HG02678 (cell line): Measurements from ENCODE around the gene IFNA4.
"Not testable (repeated sequence)": the region's sequence is repeated elsewhere in the genome, so short reads cannot be mapped to it uniquely, and the experiment has no call there.

Experiments
- ATAC-seq: cut with Tn5 transposase; IDR thresholded peaks from one replicate; pipeline ENCODE4 v1.9.1; 2021; ENCODE audit warnings: mild to moderate bottlenecking, moderate library complexity; ENCODE audit not compliant: unreplicated experiment

IFNA4 gene

DNA sequence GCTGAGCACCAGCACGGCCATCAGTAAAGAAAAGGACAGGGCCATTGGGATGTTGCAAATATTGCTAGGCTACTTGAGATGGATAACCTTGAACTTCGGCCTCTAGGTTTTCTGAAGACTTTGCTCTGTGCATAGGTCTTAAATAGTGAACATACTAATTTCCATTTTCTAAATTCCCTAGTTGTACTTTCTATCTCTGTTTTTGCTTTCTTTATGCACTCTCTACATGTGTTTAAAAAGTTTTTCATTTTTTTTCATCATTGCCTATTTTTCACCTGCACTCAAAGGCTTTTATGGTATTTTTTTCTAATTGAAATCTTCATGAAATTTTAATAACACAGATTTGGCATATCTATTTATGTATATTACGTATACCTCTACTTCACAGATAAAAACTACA is at the start of gene IFNA4:
Gene IFNA4, minus strand, starts transcription at position 101 of the 400 bp plus-strand sequence. Its CDS starts 56 bp downstream, at position 45.
- ATAC-seq, result not testable (repeated sequence)

DNA sequence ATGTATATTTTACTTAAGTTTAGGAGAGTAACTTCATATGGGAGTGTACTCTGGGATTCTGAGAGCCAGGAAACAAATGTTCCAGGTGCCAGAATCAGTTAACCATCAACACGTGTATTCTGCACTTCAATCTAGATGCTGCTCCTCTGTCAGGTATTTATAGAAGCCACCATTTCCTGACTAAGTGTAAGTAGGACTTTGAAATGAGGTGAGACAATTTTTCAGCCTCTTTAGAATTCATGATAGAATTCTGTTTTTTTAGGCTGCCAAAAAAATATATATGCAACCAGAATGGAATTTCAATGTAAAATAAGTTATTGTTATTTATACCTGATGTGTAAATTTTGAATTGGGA is 49.0 kb upstream of the IFNA4 start:
- ATAC-seq, result not testable (repeated sequence)

DNA sequence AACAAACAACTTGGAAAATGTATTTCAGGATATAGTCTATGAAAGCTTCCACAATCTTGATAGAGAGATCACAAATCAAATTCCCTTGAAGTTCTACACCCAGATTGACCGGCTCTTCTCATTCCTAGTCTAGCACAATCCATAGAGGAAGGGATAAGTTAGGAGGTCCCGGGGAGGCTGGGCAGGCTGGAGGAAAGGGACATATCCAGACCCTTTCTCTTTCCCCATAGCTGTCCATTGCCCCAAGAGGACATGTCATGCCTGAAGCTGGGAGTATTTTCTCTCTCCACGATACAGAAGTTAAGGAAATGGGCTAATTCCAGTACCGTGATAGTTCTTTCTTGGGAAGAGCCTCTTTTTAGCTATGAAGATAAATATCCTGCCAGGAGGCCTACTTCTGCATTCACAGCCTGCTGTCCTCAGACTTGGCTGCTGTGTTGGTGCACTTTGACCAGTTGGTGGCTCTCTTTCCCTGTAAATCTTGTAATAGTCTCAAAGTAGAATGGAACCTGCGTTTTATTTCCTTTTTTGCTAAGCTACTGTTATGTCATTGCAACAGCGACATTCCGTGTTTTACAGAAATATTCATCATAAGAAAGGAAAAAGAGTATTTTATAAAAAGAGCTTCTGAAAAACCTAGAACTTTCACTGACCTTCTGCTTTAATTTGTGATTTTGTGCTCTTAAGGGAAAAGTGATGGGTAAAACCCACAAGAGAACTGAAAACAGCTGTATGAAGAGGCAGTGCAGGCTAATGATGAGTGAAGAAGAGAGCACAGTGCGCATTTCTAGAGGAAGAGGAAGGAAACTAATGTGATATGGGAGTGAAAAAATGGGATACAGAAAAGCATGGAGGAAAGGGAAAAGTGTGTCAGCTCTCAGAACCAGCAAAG is 48.3 kb upstream of the IFNA4 start:
- peak; percentile 81 for ATAC-seq

DNA sequence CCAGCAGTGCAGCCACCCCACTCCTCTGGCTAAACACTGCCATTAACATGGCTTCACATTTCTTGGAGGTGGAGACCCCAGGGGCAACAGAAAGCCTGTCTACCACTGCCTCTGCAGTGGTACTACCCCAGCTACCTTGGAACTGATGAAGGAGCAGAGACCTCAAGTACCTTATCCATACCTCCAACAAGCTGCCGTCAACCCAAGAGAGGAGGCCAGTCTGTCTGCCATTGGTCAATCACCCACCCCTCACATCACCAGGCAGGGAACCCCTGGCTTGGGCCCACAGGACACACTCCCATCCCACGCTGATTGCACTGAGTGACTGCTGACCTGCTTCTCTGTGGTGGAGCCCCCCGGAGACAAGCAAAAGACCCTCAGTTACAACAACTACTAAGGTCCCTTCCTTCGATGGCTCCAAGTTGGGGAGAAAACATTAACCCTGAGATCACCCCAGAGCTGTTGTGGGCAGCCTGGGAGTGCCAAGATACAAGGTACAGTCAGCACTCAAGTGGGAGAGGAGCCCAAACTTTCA is 46.8 kb upstream of the IFNA4 start:
- ATAC-seq, result no peak

DNA sequence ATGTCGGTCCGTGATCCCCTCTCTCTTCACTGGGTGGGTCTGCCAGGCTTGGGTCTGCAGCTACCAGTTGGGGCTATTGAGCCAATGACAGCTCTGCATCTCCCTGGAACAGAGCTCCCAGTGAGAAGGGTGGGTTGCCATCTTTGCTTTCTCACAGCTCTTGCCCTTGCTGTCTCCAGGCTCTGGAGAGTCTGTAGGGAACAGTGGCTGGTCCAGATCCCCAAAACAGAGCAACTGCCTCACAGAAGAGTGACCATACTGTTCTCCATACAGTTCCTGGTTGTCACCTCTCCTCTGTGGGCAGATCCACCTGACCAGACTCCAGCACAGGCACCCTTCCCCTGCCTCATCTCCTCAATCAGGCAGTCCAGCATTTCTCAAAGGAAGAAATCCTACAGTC is 45.9 kb upstream of the IFNA4 start:
- ATAC-seq, result no peak

DNA sequence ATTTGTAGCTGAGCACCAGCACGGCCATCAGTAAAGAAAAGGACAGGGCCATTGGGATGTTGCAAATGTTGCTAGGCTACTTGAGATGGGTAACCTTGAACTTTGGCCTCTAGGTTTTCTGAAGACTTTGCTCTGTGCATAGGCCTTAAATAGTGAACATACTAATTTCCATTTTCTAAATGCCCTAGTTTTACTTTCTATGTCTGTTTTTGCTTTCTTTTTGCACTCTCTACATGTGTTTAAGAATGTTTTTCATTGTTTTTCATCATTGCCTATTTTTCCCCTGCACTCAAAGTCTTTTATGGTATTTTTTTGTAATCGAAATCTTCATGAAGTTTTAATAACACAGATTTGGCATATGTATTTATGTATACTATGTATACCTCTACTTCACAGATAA is 40.7 kb upstream of the IFNA4 start, which contains the start of gene IFNA17:
Gene IFNA17, minus strand, starts transcription at position 101 of the 400 bp plus-strand sequence. Its CDS starts 49 bp downstream, at position 52.
- no peak for ATAC-seq

DNA sequence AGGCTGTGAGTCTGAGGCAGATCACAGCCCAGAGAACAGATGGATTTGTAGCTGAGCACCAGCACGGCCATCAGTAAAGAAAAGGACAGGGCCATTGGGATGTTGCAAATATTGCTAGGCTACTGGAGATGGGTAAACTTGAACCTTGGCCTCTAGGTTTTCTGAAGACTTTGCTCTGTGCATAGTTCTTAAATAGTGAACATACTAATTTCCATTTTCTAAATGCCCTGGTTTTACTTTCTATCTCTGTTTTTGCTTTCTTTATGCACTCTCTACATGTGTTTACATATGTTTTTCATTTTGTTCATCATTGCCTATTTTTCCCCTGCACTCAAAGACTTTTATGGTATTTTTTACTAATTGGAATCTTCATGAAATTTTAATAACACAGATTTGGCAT is 29.8 kb upstream of the IFNA4 start, which contains the start of gene IFNA16:
Gene IFNA16, minus strand, starts transcription at position 101 of the 400 bp plus-strand sequence. Its CDS starts 6 bp downstream, at position 95.
- ATAC-seq, result not testable (repeated sequence)

DNA sequence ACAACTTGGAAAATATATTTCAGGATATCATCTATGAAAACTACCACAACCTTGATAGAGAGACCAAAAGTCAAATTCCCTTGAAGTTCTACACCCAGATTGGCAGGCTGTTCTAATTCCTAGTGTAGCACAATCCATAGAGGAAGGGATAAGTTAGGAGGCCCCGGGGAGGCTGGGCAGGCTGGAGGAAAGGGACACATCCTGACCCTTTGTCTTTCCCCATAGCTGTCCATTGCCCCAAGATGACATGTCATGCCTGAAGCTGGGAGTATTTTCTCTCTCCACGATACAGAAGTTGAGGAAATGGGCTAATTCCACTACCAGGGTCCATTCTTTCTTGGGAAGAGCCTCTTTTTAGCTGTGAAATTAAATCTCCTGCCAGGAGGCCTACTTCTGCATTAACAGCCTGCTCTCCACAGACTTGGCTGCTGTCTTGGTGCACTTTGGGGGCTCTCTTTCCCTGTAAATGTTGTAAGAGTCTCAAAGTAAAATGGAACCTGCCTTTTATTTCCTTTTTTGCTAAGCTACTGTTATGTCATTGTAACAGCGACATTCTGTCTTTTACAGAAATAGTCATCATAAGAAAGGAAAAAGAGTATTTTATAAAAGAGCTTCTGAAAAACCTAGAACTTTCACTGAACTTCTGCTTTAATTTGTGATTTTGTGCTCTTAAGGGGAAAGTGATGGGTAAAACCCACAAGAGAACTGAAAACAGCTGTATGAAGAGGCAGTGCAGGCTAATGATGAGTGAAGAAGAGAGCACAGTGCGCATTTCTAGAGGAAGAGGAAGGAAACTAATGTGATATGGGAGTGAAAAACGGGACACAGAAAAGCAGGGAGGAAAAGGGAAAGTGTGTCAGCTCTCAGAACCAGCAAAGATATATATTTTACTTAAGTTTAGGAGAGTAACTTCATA is 26.3 kb upstream of the IFNA4 start:
- peak; percentile 71 for ATAC-seq

DNA sequence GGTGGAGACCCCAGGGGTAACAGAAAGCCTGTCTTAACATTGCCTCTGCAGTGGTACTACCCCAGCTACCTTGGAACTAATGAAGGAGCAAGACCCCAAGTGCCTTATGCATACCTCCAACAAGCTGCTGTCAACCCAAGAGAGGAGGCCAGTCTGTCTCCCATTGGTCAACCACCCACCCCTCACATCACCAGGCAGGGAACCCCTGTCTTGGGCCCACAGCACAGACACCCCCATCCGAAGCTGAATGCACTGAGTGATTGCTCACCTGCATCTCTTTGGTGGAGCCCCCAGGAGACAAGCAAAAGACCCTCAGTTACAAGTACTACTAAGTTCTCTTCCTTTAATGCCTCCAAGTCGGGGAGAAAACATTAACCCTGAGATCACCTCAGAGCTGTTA is 24.8 kb upstream of the IFNA4 start:
- ATAC-seq, result not testable (repeated sequence)

DNA sequence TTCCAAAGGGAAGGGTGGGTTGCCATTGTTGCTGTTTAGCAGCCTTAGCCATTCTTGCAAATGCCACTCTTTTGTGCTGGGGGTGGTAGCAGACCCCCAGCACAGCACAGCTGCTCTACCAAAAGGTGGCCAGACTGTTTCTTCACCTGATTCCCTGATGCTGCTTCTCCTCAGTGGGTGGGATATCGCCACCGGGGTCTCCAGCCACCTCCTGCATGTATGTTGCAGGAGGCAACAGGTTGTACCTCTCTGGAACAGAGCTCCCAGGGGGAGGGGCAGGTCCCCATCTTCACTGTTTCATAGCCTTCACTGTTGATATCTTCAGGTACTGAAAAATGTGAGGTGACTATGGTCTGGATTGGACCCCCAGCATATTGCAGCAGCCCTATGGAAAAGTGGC is 23.4 kb upstream of the IFNA4 start:
- not testable (repeated sequence) for ATAC-seq

DNA sequence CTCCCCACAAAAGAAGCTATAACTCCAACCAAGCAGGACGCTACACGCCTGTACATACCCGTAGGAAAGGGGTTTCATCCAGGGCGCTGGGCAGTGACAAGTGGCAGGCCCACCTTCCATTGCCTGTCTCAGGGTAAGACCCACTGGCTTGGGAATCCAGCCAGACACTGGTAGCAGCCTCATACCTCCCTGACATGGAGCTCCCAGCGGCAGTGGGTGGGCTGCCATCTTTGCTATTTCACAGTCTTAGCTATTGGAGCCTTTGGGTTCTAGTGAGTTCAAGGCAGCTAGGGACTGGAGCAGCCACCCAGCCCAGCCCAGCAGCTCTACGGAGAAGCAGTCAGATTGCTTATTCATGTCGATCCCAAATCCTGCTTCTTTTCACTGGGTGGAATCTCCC is 22.9 kb upstream of the IFNA4 start:
- no peak for ATAC-seq

DNA sequence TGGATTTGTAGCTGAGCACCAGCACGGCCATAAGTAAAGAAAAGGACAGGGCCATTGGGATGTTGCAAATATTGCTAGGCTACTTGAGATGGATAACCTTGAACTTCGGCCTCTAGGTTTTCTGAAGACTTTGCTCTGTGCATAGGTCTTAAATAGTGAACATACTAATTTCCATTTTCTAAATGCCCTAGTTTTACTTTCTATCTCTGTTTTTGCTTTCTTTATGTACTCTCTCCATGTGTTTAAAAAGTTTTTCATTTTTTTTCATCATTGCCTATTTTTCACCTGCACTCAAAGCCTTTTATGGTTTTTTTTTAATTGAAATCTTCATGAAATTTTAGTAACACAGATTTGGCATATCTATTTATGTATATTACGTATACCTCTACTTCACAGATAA is 19.7 kb upstream of the IFNA4 start, which contains the start of gene IFNA10:
Gene IFNA10, minus strand, starts transcription at position 101 of the 400 bp plus-strand sequence. Its CDS starts 46 bp downstream, at position 55.
- not testable (repeated sequence) for ATAC-seq

DNA sequence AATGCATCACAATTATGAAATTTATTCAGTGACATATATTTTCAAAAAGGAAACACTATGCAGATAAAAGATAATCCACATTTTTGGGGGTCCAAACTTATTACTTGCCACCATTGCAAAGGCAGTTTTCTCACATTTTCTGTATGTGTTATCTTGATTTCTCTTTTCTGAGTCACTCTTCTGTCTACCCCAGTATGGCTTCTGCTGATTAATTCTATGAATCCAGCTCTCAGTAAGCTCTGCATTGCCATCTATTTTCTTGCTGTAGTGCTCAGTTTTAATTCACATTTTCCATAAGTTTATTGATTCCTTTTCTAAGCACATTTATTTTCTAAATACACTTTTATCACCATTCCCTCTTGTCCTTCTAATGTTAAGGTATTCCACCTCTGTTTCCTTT is 17.8 kb upstream of the IFNA4 start:
- ATAC-seq, result no peak

DNA sequence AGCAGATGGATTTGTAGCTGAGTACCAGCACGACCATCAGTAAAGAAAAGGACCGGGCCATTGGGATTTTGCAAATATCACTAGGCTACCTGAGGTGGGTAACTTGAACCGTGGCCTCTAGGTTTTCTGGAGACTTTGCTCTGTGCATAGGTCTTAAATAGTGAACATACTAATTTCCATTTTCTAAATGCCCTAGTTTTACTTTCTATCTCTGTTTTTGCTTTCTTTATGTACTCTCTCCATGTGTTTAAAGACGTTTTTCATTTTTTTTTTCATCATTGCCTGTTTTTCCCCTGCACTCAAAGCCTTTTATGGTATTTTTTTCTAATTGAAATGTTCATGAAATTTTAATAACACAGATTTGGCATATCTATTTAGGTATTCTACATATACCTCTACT is 14.7 kb upstream of the IFNA4 start, which contains the start of gene IFNA7:
Gene IFNA7, minus strand, starts transcription at position 101 of the 400 bp plus-strand sequence. Its CDS starts 40 bp downstream, at position 61.
- ATAC-seq, result not testable (repeated sequence)

DNA sequence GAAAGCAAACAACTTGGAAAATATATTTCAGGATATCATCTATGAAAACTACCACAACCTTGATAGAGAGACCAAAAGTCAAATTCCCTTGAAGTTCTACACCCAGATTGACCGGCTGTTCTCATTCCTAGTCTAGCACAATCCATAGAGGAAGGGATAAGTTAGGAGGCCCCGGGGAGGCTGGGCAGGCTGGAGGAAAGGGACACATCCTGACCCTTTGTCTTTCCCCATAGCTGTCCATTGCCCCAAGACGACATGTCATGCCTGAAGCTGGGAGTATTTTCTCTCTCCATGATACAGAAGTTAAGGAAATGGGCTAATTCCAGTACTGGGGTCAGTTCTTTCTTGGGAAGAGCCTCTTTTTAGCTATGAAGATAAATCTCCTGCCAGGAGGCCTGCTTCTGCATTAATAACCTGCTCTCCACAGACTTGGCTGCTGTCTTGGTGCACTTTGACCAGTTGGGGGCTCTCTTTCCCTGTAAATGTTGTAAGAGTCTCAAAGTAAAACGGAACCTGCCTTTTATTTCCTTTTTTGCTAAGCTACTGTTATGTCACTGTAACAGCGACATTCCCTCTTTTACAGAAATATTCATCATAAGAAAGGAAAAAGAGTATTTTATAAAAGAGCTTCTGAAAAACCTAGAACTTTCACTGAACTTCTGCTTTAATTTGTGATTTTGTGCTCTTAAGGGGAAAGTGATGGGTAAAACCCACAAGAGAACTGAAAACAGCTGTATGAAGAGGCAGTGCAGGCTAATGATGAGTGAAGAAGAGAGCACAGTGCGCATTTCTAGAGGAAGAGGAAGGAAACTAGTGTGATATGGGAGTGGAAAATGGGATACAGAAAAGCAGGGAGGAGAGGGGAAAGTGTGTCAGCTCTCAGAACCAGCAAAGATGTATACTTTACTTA is 7.7 kb upstream of the IFNA4 start:
- peak; percentile 95 for ATAC-seq

DNA sequence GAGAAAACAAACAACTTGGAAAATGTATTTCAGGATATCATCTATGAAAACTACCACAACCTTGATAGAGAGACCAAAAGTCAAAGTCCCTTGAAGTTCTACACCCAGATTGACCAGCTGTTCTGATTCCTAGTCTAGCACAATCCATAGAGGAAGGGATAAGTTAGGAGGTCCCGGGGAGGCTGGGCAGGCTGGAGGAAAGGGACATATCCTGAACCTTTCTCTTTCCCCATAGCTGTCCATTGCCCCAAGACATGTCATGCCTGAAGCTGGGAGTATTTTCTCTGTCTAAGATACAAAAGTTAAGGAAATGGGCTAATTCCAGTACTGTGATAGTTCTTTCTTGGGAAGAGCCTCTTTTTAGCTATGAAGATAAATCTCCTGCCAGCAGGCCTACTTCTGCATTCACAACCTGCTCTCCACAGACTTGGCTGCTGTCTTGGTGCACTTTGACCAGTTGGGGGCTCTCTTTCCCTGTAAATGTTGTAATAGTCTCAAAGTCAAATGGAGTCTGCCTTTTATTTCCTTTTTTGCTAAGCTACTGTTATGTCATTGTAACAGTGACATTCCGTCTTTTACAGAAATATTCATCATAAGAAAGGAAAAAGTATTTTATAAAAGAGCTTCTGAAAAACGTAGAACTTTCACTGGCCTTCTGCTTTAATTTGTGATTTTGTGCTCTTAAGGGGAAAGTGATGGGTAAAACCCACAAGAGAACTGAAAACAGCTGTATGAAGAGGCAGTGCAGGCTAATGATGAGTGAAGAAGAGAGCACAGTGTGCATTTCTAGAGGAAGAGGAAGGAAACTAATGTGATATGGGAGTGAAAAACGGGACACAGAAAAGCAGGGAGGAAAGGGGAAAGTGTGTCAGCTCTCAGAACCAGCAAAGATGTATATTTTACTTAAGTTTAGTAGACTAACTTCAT is 4.3 kb downstream of the IFNA4 start:
- ATAC-seq, result peak; percentile 95

DNA sequence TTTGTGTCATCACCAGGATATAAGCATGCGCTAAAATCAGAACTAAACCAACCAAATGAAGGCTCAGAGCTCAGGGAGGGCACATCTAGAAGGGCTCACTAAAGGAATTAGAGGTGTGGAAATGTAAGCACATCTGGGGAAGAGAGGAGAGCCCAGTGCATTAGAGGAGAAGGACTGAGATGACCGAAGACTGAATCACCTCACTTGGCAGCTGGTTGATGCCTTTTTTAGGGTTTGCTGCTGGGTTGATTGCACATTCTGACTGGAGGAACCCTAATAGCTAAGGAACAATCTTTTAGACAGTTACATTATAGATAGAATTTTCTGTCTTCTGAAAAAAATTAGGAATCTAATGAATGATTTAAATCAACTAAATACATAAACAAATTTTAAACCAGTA is 12.7 kb downstream of the IFNA4 start:
- ATAC-seq, result no peak

DNA sequence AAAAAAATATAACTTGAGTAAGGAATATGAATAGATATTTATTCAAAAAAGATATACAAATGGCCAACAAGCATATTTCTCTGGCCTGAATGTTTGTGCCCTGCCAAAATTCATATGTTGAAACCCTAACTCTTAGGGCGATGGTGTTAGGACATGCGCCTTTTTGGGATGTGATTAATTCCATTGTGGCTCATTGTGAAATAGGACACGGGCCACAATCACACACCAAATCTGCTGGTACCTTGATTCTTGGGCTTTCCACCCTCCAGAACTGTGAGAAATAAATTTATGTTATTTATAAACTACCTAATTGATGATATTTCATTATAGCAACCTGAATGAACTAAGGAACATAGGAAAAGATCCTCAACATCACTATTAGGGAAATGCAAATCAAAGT is 15.2 kb downstream of the IFNA4 start:
- ATAC-seq, result no peak

DNA sequence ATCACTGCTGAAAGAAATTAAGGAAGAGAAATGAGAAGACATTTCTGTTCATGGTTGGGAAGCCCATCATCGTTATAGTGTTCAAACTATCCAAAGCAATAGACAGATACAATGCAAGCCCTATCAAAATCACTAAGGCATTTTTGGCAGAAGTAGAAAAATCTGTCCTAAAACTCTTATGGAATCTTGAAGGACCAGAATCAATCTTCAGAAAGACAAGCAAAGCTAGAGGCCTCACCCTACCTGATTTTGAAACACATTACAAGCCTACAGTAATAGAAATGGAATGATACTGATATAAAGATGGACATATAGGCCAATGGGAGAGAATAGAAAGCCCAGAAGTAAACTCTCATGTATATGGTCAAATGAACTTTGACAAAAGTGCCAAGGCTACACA is 16.0 kb downstream of the IFNA4 start:
- no peak for ATAC-seq
